K562 (cell line): ENCODE results near the gene PNPLA2. TPM values are rescaled to one million over a fixed set of nuclear protein-coding genes. Genes with fewer than 3 reads are reported as not detected.
A peak's percentile ranks its signal among the peaks of the same experiment; 100 is the strongest.

ENCODE experiments used
- AFF4 ChIP-seq: sonication (generic); formaldehyde crosslinking; IDR thresholded peaks from 2 replicates; pipeline ENCODE4 v1.8.0; 2023; ENCODE audit warnings: mild to moderate bottlenecking, missing genetic modification reagents
- CTCFL ChIP-seq: IDR thresholded peaks from 2 replicates; pipeline ENCODE4 v1.6.1; 2011; ENCODE audit warnings: borderline replicate concordance, low read depth, mild to moderate bottlenecking, moderate library complexity, low read length; ENCODE audit not compliant: insufficient read depth, poor library complexity, severe bottlenecking
- EGR1 ChIP-seq: fragments of 450-650 bp; conservative IDR thresholded peaks from 2 replicates; pipeline ENCODE4 v1.6.1; 2017; ENCODE audit warnings: mild to moderate bottlenecking
- HCFC1 ChIP-seq: IDR thresholded peaks from 2 replicates; pipeline ENCODE4 v1.6.1; 2012; ENCODE audit warnings: low read depth, low read length, improper control_type of control experiment
- MAZ ChIP-seq, 2 experiments: fragments of 450-650 bp in 1 of 2; sonication (generic) in 1 of 2; formaldehyde crosslinking; IDR thresholded peaks in 1 of 2; conservative IDR thresholded peaks in 1 of 2; 2 replicates each; pipeline versions ENCODE4 v1.4.0 to v1.5.0; 2020; ENCODE audit warnings: mild to moderate bottlenecking in 1 of 2, missing genetic modification reagents in 1 of 2
- MCM3 ChIP-seq: fragments of 450-650 bp; IDR thresholded peaks from 2 replicates; pipeline ENCODE4 v1.6.1; 2016
- NR2C1 ChIP-seq, 2 experiments: fragments of 450-650 bp; IDR thresholded peaks; 2 replicates each; pipeline ENCODE4 v1.6.1; 2017; ENCODE audit warnings: mild to moderate bottlenecking in 2 of 2, antibody characterized with exemption in 1 of 2, inconsistent platforms in 1 of 2, missing compliant biosample characterization in 1 of 2, missing genetic modification characterization in 1 of 2
- NR2C2 ChIP-seq, 2 experiments: fragments of 200-800 bp in 1 of 2; sonication (Bioruptor generic) in 1 of 2; sonication (generic) in 1 of 2; formaldehyde crosslinking in 1 of 2; IDR thresholded peaks; 2 replicates each; pipeline versions ENCODE4 v1.6.1 to v1.8.0; 2016 to 2022; ENCODE audit warnings: mild to moderate bottlenecking in 1 of 2, missing compliant biosample characterization in 1 of 2, missing genetic modification characterization in 1 of 2, missing genetic modification reagents in 1 of 2
- NRF1 ChIP-seq, 2 experiments: fragments of 450-650 bp; IDR thresholded peaks in 1 of 2; conservative IDR thresholded peaks in 1 of 2; 2 replicates each; pipeline ENCODE4 v1.6.1; 2014; ENCODE audit warnings: mild to moderate bottlenecking in 2 of 2
- PHTF2 ChIP-seq: fragments of 250-450 bp; sonication (Bioruptor Pico); IDR thresholded peaks from 2 replicates; pipeline ENCODE4 v1.5.0; 2021; ENCODE audit warnings: mild to moderate bottlenecking
- POLR2B ChIP-seq: fragments of 450-650 bp; IDR thresholded peaks from 2 replicates; pipeline ENCODE4 v1.6.1; 2018; ENCODE audit warnings: low read depth; ENCODE audit not compliant: partially characterized antibody
- TCF7L2 ChIP-seq: fragments of 150-350 bp; IDR thresholded peaks from 2 replicates; pipeline ENCODE4 v1.6.1; 2016; ENCODE audit warnings: low read depth, mild to moderate bottlenecking, low read length, moderate library complexity
- ZNF263 ChIP-seq: sonication (generic); formaldehyde crosslinking; IDR thresholded peaks from 2 replicates; pipeline ENCODE4 v1.8.0; 2022; ENCODE audit warnings: mild to moderate bottlenecking, missing genetic modification reagents, borderline replicate concordance
- ZNF408 ChIP-seq: fragments of 250-450 bp; sonication (Bioruptor Pico); IDR thresholded peaks from 2 replicates; pipeline ENCODE4 v1.4.0; 2020; ENCODE audit warnings: low read depth, mild to moderate bottlenecking, moderate library complexity
- ZNF41 ChIP-seq: fragments of 250-450 bp; sonication (Bioruptor Pico); conservative IDR thresholded peaks from 2 replicates; pipeline ENCODE4 v1.4.0; 2020; ENCODE audit warnings: mild to moderate bottlenecking
- ZNF778 ChIP-seq: fragments of 450-650 bp; formaldehyde crosslinking; IDR thresholded peaks from 2 replicates; pipeline ENCODE4 v1.4.0; 2020; ENCODE audit warnings: mild to moderate bottlenecking, moderate library complexity
- polyA plus RNA-seq, 8 experiments: library from polyadenylated mRNA; depleted of rRNA in 4 of 8; stranded (reverse) in 5 of 8; unstranded in 3 of 8; fragments of >200 nt; fragmentation: Nextera tagmentation in 2 of 8; fragmentation: Illumina TruSeq in 1 of 8; extraction: Ambion mirVana in 2 of 8; extraction: Trizol in 1 of 8; gene quantifications; 2 replicates each; pipeline versions ENCODE4 v1.2.1 to v1.2.3, GENCODE V29; 2011 to 2014; ENCODE audit warnings: inconsistent platforms in 1 of 8, missing spikeins in 1 of 8
- total RNA-seq, 7 experiments: library from RNA; depleted of rRNA in 6 of 7; stranded (reverse); fragments of >200 nt in 6 of 7; fragmentation: Illumina TruSeq in 2 of 7; extraction: Trizol in 2 of 7; gene quantifications; 2 replicates each; pipeline versions ENCODE4 v1.2.1 to v1.2.3, GENCODE V29; 2011 to 2021; ENCODE audit warnings: low replicate concordance in 1 of 7
- TF ChIP-seq, protein P1 (sequence below): sonication (generic); formaldehyde crosslinking; IDR thresholded peaks from 2 replicates; pipeline ENCODE4 v1.8.1; 2022; ENCODE audit warnings: missing genetic modification reagents
- TF ChIP-seq, protein P2 (sequence below): fragments of 250-450 bp; sonication (Bioruptor Pico); IDR thresholded peaks from 2 replicates; pipeline ENCODE4 v1.4.0; 2020; ENCODE audit warnings: mild to moderate bottlenecking

PNPLA2 gene
- total and polyA plus RNA-seq, 9 of the 15 experiments (the other 6 are each of a cell fraction or from before 2014, with no cell fraction given) = 0.39 to 87.1 (median 8.4) TPM

- TF ChIP-seq AFF4 (CRISPR knock-in tag) = no peak
- no peak for TF ChIP-seq CTCFL
- TF ChIP-seq PHTF2 = no peak
- TF ChIP-seq EGR1 = peak; percentile 13; the same call in 1 of the 2 replicates
- TF ChIP-seq NR2C1 (IDR thresholded peaks at IDR 0.05) = peak; percentile 50; the same call in 1 of the 2 replicates
- TF ChIP-seq NR2C1 (tag; IDR thresholded peaks at IDR 0.05) = 0 out of 2 replicates have a peak, but pooled peaks have one; percentile 16
- no peak for TF ChIP-seq HCFC1
- TF ChIP-seq NR2C2 (CRISPR knock-in tag; IDR thresholded peaks at IDR 0.05) = no peak
- TF ChIP-seq NR2C2 (tag; IDR thresholded peaks at IDR 0.05) = peak; percentile 94
- no peak for TF ChIP-seq ZNF778 (CRISPR knock-in tag)
- no peak for TF ChIP-seq MCM3
- TF ChIP-seq, protein P1, sequence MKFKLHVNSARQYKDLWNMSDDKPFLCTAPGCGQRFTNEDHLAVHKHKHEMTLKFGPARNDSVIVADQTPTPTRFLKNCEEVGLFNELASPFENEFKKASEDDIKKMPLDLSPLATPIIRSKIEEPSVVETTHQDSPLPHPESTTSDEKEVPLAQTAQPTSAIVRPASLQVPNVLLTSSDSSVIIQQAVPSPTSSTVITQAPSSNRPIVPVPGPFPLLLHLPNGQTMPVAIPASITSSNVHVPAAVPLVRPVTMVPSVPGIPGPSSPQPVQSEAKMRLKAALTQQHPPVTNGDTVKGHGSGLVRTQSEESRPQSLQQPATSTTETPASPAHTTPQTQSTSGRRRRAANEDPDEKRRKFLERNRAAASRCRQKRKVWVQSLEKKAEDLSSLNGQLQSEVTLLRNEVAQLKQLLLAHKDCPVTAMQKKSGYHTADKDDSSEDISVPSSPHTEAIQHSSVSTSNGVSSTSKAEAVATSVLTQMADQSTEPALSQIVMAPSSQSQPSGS (CRISPR knock-in tag) = no peak
- TF ChIP-seq POLR2B = no peak
- TF ChIP-seq ZNF41 (CRISPR knock-in tag) = no peak
- TF ChIP-seq ZNF263 (CRISPR knock-in tag) = 0 out of 2 replicates have a peak, but pooled peaks have one; percentile 1
- TF ChIP-seq ZNF408 (CRISPR knock-in tag) = no peak
- TF ChIP-seq, protein P2, sequence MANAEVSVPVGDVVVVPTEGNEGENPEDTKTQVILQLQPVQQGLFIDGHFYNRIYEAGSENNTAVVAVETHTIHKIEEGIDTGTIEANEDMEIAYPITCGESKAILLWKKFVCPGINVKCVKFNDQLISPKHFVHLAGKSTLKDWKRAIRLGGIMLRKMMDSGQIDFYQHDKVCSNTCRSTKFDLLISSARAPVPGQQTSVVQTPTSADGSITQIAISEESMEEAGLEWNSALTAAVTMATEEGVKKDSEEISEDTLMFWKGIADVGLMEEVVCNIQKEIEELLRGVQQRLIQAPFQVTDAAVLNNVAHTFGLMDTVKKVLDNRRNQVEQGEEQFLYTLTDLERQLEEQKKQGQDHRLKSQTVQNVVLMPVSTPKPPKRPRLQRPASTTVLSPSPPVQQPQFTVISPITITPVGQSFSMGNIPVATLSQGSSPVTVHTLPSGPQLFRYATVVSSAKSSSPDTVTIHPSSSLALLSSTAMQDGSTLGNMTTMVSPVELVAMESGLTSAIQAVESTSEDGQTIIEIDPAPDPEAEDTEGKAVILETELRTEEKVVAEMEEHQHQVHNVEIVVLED (CRISPR knock-in tag) = no peak
- peak in 1 of 2 experiments; percentile 35; a peak in 2 of 4 replicates for TF ChIP-seq NRF1 (conservative IDR thresholded peaks at IDR 0.05 in 1 of 2, IDR thresholded peaks at IDR 0.05 in 1 of 2)
- peak in 1 of 2 experiments; percentile 25; a peak in 1 of 4 replicates for TF ChIP-seq MAZ (CRISPR knock-in tag; conservative IDR thresholded peaks at IDR 0.05 in 1 of 2, IDR thresholded peaks at IDR 0.05 in 1 of 2)
- no peak for TF ChIP-seq TCF7L2
Observed at GRCh38 chr11:819943-820649, 1.4 kb downstream of the PNPLA2 start (continued).
